GM10266 (cell line): ENCODE measurements around the gene ZNF668.

Experiments
- DNase-seq: peaks from one replicate; pipeline ENCODE4 v3.0.0; 2012; ENCODE audit errors: extremely low spot score
- TF ChIP-seq, protein P1 (sequence below): IDR thresholded peaks from 2 replicates; pipeline ENCODE4 v1.5.1; 2012; ENCODE audit warnings: mild to moderate bottlenecking, low read depth; ENCODE audit not compliant: control insufficient read depth, insufficient read depth; ENCODE audit errors: missing control alignments

ZNF668 gene

GRCh38 chr16:31071861-31072260 is 2.2 kb downstream of the ZNF668 start:
- no peak for DNase-seq
- TF ChIP-seq, protein P1, sequence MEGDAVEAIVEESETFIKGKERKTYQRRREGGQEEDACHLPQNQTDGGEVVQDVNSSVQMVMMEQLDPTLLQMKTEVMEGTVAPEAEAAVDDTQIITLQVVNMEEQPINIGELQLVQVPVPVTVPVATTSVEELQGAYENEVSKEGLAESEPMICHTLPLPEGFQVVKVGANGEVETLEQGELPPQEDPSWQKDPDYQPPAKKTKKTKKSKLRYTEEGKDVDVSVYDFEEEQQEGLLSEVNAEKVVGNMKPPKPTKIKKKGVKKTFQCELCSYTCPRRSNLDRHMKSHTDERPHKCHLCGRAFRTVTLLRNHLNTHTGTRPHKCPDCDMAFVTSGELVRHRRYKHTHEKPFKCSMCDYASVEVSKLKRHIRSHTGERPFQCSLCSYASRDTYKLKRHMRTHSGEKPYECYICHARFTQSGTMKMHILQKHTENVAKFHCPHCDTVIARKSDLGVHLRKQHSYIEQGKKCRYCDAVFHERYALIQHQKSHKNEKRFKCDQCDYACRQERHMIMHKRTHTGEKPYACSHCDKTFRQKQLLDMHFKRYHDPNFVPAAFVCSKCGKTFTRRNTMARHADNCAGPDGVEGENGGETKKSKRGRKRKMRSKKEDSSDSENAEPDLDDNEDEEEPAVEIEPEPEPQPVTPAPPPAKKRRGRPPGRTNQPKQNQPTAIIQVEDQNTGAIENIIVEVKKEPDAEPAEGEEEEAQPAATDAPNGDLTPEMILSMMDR, result no peak

DNA sequence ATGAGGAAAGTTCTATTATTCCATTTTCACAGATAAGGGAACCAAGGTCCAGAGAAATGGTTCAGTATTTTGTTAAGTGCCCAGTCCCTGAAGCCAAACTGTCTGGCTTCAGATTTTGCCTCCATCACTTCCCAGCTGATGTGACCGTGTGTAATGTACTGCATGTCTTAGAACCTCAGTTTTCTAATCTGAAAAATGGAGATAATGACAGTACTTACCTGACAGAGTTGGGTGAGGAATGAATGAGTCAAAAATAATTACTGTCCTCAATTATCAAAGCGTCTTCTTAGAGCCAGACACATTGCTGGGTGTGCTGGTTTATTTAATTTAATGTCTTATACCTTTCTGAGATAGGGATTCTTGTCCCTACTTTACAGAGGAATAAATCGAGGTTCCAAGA is 6.7 kb downstream of the ZNF668 start:
- TF ChIP-seq, protein P1, result no peak
- no peak for DNase-seq

GRCh38 chr16:31064882-31065461 is 9.1 kb downstream of the ZNF668 start:
- no peak for DNase-seq
- TF ChIP-seq, protein P1, result no peak

DNA sequence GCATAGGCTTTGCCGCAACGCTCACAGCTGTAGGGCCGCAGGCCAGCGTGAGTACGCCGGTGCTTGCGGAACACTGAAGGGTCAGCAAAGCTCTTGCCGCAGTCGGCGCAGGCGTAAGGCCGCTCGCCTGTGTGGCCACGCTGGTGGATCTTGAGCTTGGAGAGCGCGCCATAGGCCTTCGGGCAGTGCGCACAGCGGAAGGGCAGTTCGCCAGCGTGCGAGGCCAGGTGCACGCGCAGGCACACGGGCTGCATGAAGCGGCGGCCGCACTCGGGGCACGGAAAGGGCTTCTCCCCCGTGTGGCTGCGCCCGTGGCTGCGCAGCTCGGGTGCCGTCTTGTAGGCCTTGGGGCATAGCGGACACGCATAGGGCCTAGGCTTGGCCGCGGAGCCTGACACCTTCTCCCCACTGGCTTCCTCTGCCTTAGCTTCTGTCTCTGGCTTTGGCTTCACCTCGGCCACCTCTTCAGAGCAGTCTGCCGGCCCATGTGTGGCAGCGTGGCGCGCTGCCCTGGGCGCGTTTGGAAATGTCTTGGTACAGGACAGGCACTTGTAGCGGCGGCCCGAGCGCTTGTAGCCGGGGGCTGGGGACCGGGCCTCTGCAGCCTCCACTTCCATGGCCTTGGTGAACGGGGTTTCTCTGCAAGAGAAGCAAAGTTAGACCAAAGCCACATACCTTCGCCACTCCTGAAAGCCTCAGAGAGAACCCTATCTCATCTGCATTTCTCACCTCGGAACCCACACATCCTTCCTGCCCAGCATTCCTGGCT is 10.0 kb downstream of the ZNF668 start:
- TF ChIP-seq, protein P1, result no peak
- no peak for DNase-seq

DNA sequence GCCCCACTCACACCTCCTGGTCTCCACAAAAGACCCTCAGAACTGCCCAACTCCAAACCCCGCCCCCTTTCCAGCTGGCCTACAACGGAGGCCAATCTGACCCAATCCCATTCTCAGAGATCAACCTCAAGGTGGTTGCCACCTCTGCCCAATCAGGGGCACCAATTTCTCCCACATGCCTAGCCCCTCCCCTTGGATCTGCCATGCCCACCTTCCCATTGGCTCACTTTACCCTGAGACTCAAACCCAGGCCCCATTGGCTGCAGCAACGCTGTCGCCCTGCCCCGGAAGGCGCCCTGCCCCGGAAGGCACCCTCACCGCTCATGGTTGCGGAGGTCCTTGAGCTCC is 10.6 kb downstream of the ZNF668 start:
- DNase-seq, result no peak
- TF ChIP-seq, protein P1, result no peak

GRCh38 chr16:31061813-31062440 is 12.1 kb downstream of the ZNF668 start:
- TF ChIP-seq, protein P1, result no peak
- DNase-seq, result no peak
